Spleen (tissue), 11 donors: ENCODE results near the gene SSRP1. TPM values are rescaled to one million over a fixed set of nuclear protein-coding genes. Genes with fewer than 3 reads are reported as not detected.
A peak's percentile ranks its signal among the peaks of the same experiment; 100 is the strongest.

ENCODE experiments used
- DNase-seq: peaks from one replicate; pipeline ENCODE4 v3.0.0-alpha.2; 2020
- H3K27ac ChIP-seq, 8 donors: fragments of 200-600 bp; sonication (generic) in 7 of 8; 1 replicate in 4 of 8; 2 replicates in 4 of 8; pipeline versions ENCODE4 v1.5.0 to v1.8.0; 2016 to 2021; ENCODE audit warnings: inconsistent platforms in 4 of 8, mild to moderate bottlenecking in 4 of 8, moderate library complexity in 1 of 8
- H3K27me3 ChIP-seq, 7 donors: fragments of 200-600 bp; sonication (generic) in 6 of 7; replicated peaks in 1 of 7; 1 replicate in 4 of 7; 2 replicates in 3 of 7; pipeline versions ENCODE4 v1.5.0 to v1.8.0; 2016 to 2021; ENCODE audit warnings: inconsistent platforms in 3 of 7, mild to moderate bottlenecking in 1 of 7
- H3K36me3 ChIP-seq, 6 donors: fragments of 200-600 bp; sonication (generic) in 5 of 6; 1 replicate in 4 of 6; 2 replicates in 2 of 6; pipeline versions ENCODE4 v1.5.0 to v1.8.0; 2016 to 2021; ENCODE audit warnings: inconsistent platforms in 2 of 6
- H3K4me1 ChIP-seq, 6 donors: fragments of 200-600 bp; sonication (generic) in 5 of 6; 1 replicate in 3 of 6; 2 replicates in 3 of 6; pipeline versions ENCODE4 v1.5.0 to v1.8.0; 2016 to 2021; ENCODE audit warnings: inconsistent platforms in 3 of 6
- H3K4me3 ChIP-seq, 8 donors: fragments of 200-600 bp; sonication (generic) in 7 of 8; 1 replicate in 4 of 8; 2 replicates in 4 of 8; pipeline versions ENCODE4 v1.5.0 to v1.8.0; 2016 to 2021; ENCODE audit warnings: inconsistent platforms in 4 of 8, mild to moderate bottlenecking in 4 of 8, moderate library complexity in 2 of 8
- H3K9me3 ChIP-seq, 8 donors: fragments of 200-600 bp; sonication (generic) in 7 of 8; 1 replicate in 4 of 8; 2 replicates in 4 of 8; pipeline versions ENCODE4 v1.5.0 to v1.8.0; 2016 to 2021; ENCODE audit warnings: inconsistent platforms in 4 of 8
- POLR2A ChIP-seq, 3 donors: fragments of 450-650 bp; IDR thresholded peaks; one replicate each; pipeline ENCODE4 v1.5.1; 2017; ENCODE audit warnings: antibody characterized with exemption in 3 of 3, mild to moderate bottlenecking in 1 of 3
- POLR2AphosphoS5 ChIP-seq, 3 donors: sonication (generic); formaldehyde crosslinking; IDR thresholded peaks; one replicate each; pipeline ENCODE4 v1.5.1; 2017; ENCODE audit warnings: antibody characterized with exemption in 3 of 3
- WGBS, 5 donors: extraction: QIAGEN DNeasy Blood & Tissue Kit in 3 of 5; methylation state at CpG; one replicate each; pipeline versions ENCODE4 v1.1.5 to v1.1.7; 2013 to 2018; 5-methylcytosine and 5-hydroxymethylcytosine counted together
- intact Hi-C: fragments of 100-400 bp; cut with DNase I; formaldehyde crosslinking; loops from one replicate; pipeline ENCODE4 v1.15.0; 2023; ENCODE audit warnings: low total_unique reads
- polyA plus RNA-seq, 3 donors: library from polyadenylated mRNA; stranded (reverse); fragments of 200-250 nt; gene quantifications; one replicate each; pipeline ENCODE4 v1.2.1, GENCODE V29; 2013
- total RNA-seq, 7 donors: library from RNA; depleted of rRNA in 3 of 7; stranded (reverse); fragments of >200 nt in 3 of 7; fragmentation: NEBNext Ultra II Directional in 4 of 7; extraction: Animal tissue kit (Norgen Biotek cat#: 25700) in 4 of 7; gene quantifications; one replicate each; pipeline versions ENCODE4 v1.1.0 to v1.2.1, GENCODE V29; 2016 to 2021
- TF ChIP-seq, protein P1 (sequence below), 11 experiments: fragments of 200-600 bp in 7 of 11; fragments of 450-650 bp in 4 of 11; sonication (generic) in 4 of 11; IDR thresholded peaks in 8 of 11; conservative IDR thresholded peaks in 3 of 11; 1 replicate in 7 of 11; 2 replicates in 4 of 11; pipeline versions ENCODE4 v1.4.0 to v1.8.0; 2016 to 2021; ENCODE audit warnings: antibody characterized with exemption in 11 of 11, inconsistent platforms in 4 of 11, mild to moderate bottlenecking in 1 of 11
- donor health status: healthy with polysubstance abuse.
- donor health status: DM: no; HTN: no; CAD: no; lungs with moderate emphysema.
- donor health status: DM: no; HTN: no; CAD: no.
- donor health status: Bipolar disorder and iron deficiency.
- donor health status: healthy.
- donor health status: DM: no; HTN: no; CAD: no.
- donor health status: DM: yes; HTN: yes; CAD: no.

The SSRP1 gene
- total and polyA plus RNA-seq, 10 donors = 35.5 to 67.1 (median 51.5) TPM

DNA sequence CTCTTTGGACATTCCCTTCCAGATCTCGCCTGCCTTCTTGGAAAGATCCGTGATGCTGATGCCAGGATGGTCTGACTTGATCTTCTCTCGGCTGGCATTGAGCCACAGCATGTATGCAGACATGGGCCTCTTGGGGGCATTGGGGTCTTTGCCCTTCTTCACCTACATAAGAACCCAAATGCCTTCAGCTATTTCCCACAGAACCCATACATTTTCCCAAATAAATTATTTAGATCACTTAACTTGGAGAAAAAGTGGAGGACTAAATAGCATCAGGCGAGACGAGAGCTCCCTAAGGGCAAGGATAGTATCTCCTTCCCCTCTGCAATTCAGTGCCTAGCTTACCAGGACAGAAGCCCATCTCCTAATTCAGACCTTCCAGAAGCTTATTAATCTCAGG lies 8.0 kb downstream of the SSRP1 start:
- H3K4me1 ChIP-seq = peaks cover 9 to 39% (median 32%) of the 10 kb centered on the region in 6 donors
- TF ChIP-seq POLR2AphosphoS5 (IDR thresholded peaks at IDR 0.05) (no peak), POLR2A (IDR thresholded peaks at IDR 0.05) (no peak)
- TF ChIP-seq, protein P1, sequence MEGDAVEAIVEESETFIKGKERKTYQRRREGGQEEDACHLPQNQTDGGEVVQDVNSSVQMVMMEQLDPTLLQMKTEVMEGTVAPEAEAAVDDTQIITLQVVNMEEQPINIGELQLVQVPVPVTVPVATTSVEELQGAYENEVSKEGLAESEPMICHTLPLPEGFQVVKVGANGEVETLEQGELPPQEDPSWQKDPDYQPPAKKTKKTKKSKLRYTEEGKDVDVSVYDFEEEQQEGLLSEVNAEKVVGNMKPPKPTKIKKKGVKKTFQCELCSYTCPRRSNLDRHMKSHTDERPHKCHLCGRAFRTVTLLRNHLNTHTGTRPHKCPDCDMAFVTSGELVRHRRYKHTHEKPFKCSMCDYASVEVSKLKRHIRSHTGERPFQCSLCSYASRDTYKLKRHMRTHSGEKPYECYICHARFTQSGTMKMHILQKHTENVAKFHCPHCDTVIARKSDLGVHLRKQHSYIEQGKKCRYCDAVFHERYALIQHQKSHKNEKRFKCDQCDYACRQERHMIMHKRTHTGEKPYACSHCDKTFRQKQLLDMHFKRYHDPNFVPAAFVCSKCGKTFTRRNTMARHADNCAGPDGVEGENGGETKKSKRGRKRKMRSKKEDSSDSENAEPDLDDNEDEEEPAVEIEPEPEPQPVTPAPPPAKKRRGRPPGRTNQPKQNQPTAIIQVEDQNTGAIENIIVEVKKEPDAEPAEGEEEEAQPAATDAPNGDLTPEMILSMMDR (IDR thresholded peaks at IDR 0.05 in 8 of 11, conservative IDR thresholded peaks at IDR 0.05 in 3 of 11) = no peak
- H3K27me3 ChIP-seq = no peaks in the 10 kb centered on the region
- H3K27ac ChIP-seq = peak overlapping the region in 4 of 8 donors; percentile 13 to 92 (median 22)
- no peak overlapping the region for H3K4me3 ChIP-seq
- no peak for DNase-seq
- intact Hi-C loops = no loop called here
- H3K9me3 ChIP-seq = no peaks in the 10 kb centered on the region
- peaks cover 0 to 68% (median 62%) of the 10 kb centered on the region in 6 donors for H3K36me3 ChIP-seq
- 96 to 99% (median 97%) methylated on average over 5 of the region's 5 CpGs for WGBS, 5 donors

DNA sequence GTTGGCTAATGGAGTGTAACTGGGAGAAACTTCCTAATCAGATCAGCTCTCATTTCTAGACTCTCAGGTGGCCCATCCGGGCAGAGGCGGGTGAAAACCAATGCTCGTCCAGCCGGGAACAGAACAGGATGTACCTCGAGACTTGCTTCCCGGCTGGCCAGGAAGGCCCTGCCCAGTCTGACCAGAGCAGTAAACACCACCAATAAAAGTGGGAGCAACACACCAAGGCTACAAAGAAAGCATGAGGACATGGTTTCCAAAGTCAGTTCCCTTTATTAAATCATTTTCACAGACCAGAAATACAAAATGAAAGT lies 10.0 kb downstream of the SSRP1 start:
- intact Hi-C loops = no loop called here
- Histone ChIP-seq H3K4me3 (peak overlapping the region in 7 of 8 donors; percentile 56 to 90 (median 71)), H3K9me3 (no peaks in the 10 kb centered on the region), H3K27ac (peak overlapping the region; percentile 57 to 96 (median 92)), H3K4me1 (peaks cover 9 to 58% (median 42%) of the 10 kb centered on the region in 6 donors), H3K27me3 (no peaks in the 10 kb centered on the region), H3K36me3 (peaks cover 0 to 48% (median 42%) of the 10 kb centered on the region in 6 donors)
- WGBS, 5 donors = 16 to 28% (median 26%) methylated on average over 6 of the region's 6 CpGs
- TF ChIP-seq POLR2A (IDR thresholded peaks at IDR 0.05) (peak in 1 of 3 donors; percentile 7), POLR2AphosphoS5 (IDR thresholded peaks at IDR 0.05) (peak in 2 of 3 donors; percentile 75 to 79)
- TF ChIP-seq, protein P1 (IDR thresholded peaks at IDR 0.05 in 8 of 11, conservative IDR thresholded peaks at IDR 0.05 in 3 of 11) = no peak
- DNase-seq = no peak

DNA sequence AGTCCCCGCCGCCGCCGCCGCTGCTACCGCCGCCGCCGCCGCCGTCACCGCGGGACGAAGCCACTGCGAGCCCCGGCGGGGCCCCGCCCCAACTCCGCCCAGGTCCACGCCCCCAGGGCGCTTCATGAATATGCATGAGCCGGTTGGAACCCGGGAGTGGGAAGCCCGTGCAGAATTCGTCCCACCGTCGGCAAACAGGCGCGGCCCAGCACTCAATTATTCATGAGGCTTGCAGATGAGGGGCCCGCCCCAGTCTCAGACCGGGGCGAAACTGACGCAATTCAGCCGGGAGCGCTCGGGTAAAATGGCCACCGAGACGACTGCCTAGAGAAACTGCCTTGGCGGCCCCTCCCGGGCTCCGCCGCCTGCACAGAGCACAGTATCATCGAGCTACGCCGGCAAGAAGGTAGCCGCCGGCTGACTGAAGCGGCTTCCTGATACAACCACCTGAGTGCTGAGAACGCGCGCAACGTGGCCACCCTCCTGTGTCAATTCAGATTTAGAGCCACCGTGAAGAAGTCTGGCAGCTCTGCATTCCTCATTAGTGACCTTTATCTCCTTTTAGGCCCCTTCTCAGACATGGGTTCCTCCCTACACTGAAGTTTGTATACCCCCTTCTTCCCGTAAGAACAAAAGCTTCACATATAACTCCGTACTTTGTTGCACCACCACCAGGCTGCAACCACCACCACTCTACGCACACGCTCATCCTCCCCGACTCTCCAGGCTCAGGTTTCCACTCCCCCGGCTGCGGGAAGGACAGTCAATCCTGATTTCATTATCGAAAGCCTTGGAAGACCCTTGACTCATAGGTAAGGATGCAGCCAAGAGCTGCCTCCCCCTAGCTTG lies 10.6 kb downstream of the SSRP1 start, which contains the start of gene TNKS1BP1:
TNKS1BP1 (minus strand) TSS at position 67 of the 849 bp plus-strand sequence. CDS start 3,067 bp downstream, outside the sequence.
- 2 to 4% (median 2%) methylated on average over 17 to 61 of the region's 61 CpGs for WGBS, 5 donors
- Histone ChIP-seq H3K4me1 (peaks cover 9 to 63% (median 42%) of the 10 kb centered on the region in 6 donors), H3K9me3 (no peaks in the 10 kb centered on the region), H3K27ac (peak within 1 kb of the TSS; percentile 57 to 96 (median 92)), H3K36me3 (peaks cover 0 to 48% (median 36%) of the 10 kb centered on the region in 6 donors), H3K4me3 (peak within 1 kb of the TSS; percentile 56 to 90 (median 70)), H3K27me3 (no peaks in the 10 kb centered on the region)
- intact Hi-C loops = no loop called here
- DNase-seq = peak; percentile 98
- TF ChIP-seq, protein P1 (IDR thresholded peaks at IDR 0.05 in 8 of 11, conservative IDR thresholded peaks at IDR 0.05 in 3 of 11) = peak in 1 of 11 experiments; percentile 20
- TF ChIP-seq POLR2AphosphoS5 (IDR thresholded peaks at IDR 0.05) (peak; percentile 82 to 90 (median 87)), POLR2A (IDR thresholded peaks at IDR 0.05) (peak in 1 of 3 donors; percentile 37)
